ENCODE measurements around the gene FIGLA.

DNA sequence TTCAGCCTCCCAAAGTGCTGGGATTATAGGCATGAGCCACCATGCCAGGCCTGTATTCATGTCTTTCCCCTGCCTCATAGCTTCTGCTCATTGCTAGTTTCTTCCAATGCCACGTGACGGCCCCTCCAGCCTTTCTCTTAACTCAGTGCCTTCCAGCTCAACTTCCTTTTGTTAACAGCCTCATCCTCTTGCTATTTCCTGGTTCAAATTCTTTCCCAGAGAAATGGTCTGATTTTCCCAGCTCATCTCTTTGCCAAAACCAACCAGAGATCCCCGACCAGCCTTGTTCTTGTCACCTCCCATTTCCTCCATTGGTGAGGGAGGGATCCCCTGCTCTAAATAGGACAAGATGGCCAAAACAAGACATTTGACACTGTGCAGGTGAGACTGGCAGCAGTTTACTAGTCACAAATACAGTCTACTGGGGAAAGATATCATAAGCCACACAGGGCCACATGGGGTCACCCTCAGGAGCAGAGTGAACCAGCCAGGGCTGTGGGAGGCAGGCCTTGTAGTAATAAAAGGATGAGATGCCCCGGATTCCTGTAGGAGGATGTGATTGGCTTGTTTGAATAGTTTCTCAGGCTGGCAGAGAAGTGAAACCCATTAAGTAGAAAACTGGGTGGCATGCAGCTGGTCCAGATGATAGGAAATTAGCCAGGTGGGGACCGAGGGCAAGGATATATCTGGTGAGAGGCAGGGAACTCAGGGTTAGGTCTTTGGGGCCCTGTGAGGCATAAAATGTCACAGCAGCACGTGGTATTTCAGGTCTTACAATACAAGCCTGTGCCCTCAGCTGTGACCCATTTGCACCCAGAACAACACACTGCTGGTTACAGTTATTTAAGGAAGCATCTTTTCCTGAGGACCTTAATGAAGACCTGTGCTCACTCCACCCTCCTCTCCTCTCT is 38.7 kb upstream of the FIGLA start:
- no peak for TF ChIP-seq POLR2A (IDR thresholded peaks at IDR 0.05; ENCODE audit: low read length)
- TF ChIP-seq GATA1 (IDR thresholded peaks at IDR 0.05; ENCODE audit: low read depth, low read length) = no peak

All from erythroblast (primary cell).